Caco-2 (cell line): ENCODE results near the gene RASL11B. TPM values are rescaled to one million over a fixed set of nuclear protein-coding genes. Genes with fewer than 3 reads are reported as not detected.

Experiments
- BruUV-seq: library from RNA; stranded (reverse); fragments of 400-500 nt; replicated peaks from 2 replicates; lab custom pipeline; 2021; lab: Mats Ljungman, UMichigan
- CTCF ChIA-PET: fragments of 300-600 bp; sonication (Branson Sonifier 250); formaldehyde crosslinking; loops from one replicate; lab custom pipeline; 2022; ENCODE audit warnings: antibody characterized with exemption; lab: Charles Lee
- POLR2A ChIA-PET: fragments of 300-600 bp; sonication (Branson Sonifier 250); formaldehyde crosslinking; loops from one replicate; lab custom pipeline; 2022; ENCODE audit warnings: antibody characterized with exemption; lab: Charles Lee
- DNase-seq, 2 experiments: peaks; one replicate each; pipeline versions ENCODE4 v3.0.0 to v3.0.0-alpha.2; 2020 to 2022
- H3K27me3 ChIP-seq: replicated peaks from 2 replicates; pipeline ENCODE4 v1.6.0; 2011; ENCODE audit warnings: low read length; ENCODE audit not compliant: control insufficient read depth, insufficient read depth
- H3K36me3 ChIP-seq: 2 replicates; pipeline ENCODE4 v1.5.1; 2011; ENCODE audit warnings: low read length; ENCODE audit not compliant: control insufficient read depth, insufficient read depth
- H3K4me1 ChIP-seq: fragments of 250-450 bp; sonication (Bioruptor Pico); 2 replicates; pipeline ENCODE4 v1.5.1; 2020; ENCODE audit warnings: mild to moderate bottlenecking
- H3K4me3 ChIP-seq: 2 replicates; pipeline ENCODE4 v1.5.1; 2011; ENCODE audit warnings: low read depth, mild to moderate bottlenecking, control low read depth, low read length
- H3K9me3 ChIP-seq: fragments of 250-450 bp; sonication (Bioruptor Pico); 2 replicates; pipeline ENCODE4 v1.5.1; 2020; ENCODE audit warnings: mild to moderate bottlenecking, moderate library complexity
- H3K27ac Mint-ChIP-seq: one replicate; pipeline ENCODE4 v1.8.0; 2022; ENCODE audit warnings: mixed read lengths; ENCODE audit not compliant: unreplicated experiment
- H3K27me3 Mint-ChIP-seq: one replicate; pipeline ENCODE4 v1.8.0; 2022; ENCODE audit warnings: mixed read lengths; ENCODE audit not compliant: insufficient read depth, unreplicated experiment
- H3K36me3 Mint-ChIP-seq: one replicate; pipeline ENCODE4 v1.8.0; 2022; ENCODE audit warnings: mild to moderate bottlenecking, mixed read lengths; ENCODE audit not compliant: insufficient read depth, unreplicated experiment
- H3K4me1 Mint-ChIP-seq: one replicate; pipeline ENCODE4 v1.8.0; 2022; ENCODE audit warnings: low read depth, mixed read lengths; ENCODE audit not compliant: unreplicated experiment
- H3K4me3 Mint-ChIP-seq: one replicate; pipeline ENCODE4 v1.8.0; 2022; ENCODE audit warnings: mild to moderate bottlenecking, moderate library complexity, mixed read lengths; ENCODE audit not compliant: unreplicated experiment
- H3K9me3 Mint-ChIP-seq: one replicate; pipeline ENCODE4 v1.8.0; 2022; ENCODE audit warnings: mixed read lengths; ENCODE audit not compliant: unreplicated experiment
- CTCF ChIP-seq, 2 experiments: fragments of 200-600 bp in 1 of 2; IDR thresholded peaks; 1 replicate in 1 of 2; 2 replicates in 1 of 2; pipeline versions ENCODE4 v1.5.1 to v1.8.0; 2011 to 2022; ENCODE audit warnings: antibody characterized with exemption in 1 of 2, control low read depth in 1 of 2, inconsistent platforms in 1 of 2, low read depth in 1 of 2, low read length in 1 of 2, mild to moderate bottlenecking in 1 of 2, moderate library complexity in 1 of 2; ENCODE audit not compliant: insufficient read depth in 1 of 2, severe bottlenecking in 1 of 2, unreplicated experiment in 1 of 2
- intact Hi-C: fragments of 100-400 bp; cut with micrococcal nuclease; formaldehyde crosslinking; loops from one replicate; pipeline ENCODE4 v1.10.0; 2022; ENCODE audit not compliant: unreplicated experiment
- total RNA-seq: library from RNA; stranded (reverse); gene quantifications from 2 replicates; pipeline ENCODE4 v1.2.3, GENCODE V29; 2022

Gene RASL11B
- total RNA-seq, 1 experiment from 2014 or later = 23.3 TPM

GRCh38 chr4:52912608-52913007 is 50.5 kb downstream of the RASL11B start:
- peak overlapping the region; percentile 96 for H3K27ac Mint-ChIP-seq
- CTCF ChIA-PET = no interaction called here

GRCh38 chr4:52914051-52914605 is 52.0 kb downstream of the RASL11B start:
- TF ChIP-seq CTCF (IDR thresholded peaks at IDR 0.05; ENCODE audit: insufficient read depth in 1 of 2, low read depth in 1 of 2, low read length in 1 of 2, severe bottlenecking in 1 of 2, unreplicated experiment in 1 of 2) = no peak
- H3K9me3 Mint-ChIP-seq = no peaks in the 10 kb centered on the region
- no peak overlapping the region for H3K4me3 ChIP-seq
- H3K4me1 Mint-ChIP-seq = peaks cover 25% of the 10 kb centered on the region
- no peaks in the 10 kb centered on the region for H3K36me3 ChIP-seq
- H3K27me3 Mint-ChIP-seq = no peaks in the 10 kb centered on the region
- intact Hi-C loops = loop anchor here (2.0 to 5.0 kb wide), 5 partner anchors 41 to 327 kb away; partner anchors contain the start of gene RASL11B
- H3K27me3 ChIP-seq = no peaks in the 10 kb centered on the region
- H3K4me1 ChIP-seq = peaks cover 42% of the 10 kb centered on the region
- DNase-seq = peak; percentile 50 to 61
- peak overlapping the region; percentile 96 for H3K27ac Mint-ChIP-seq
- peak overlapping the region; percentile 30 for H3K4me3 Mint-ChIP-seq
- no peaks in the 10 kb centered on the region for H3K9me3 ChIP-seq
- ChIA-PET POLR2A (interaction anchor here (0.5 to 1.7 kb wide), 4 partner anchors 50 to 202 kb away, joined by 3 to 7 read pairs (median 4); no protein-coding TSS in a partner anchor), CTCF (interaction anchor here (0.9 kb wide), 1 partner anchor 326 kb away, joined by 4 read pairs; no protein-coding TSS in a partner anchor)
- H3K36me3 Mint-ChIP-seq = no peaks in the 10 kb centered on the region
- TSS peak; percentile 96 for BruUV-seq

More at GRCh38 chr4:52912608-52913007, 50.5 kb downstream of the RASL11B start:
- Histone ChIP-seq H3K4me3 (no peak overlapping the region), H3K4me1 (peaks cover 50% of the 10 kb centered on the region), H3K36me3 (no peaks in the 10 kb centered on the region), H3K27me3 (no peaks in the 10 kb centered on the region), H3K9me3 (no peaks in the 10 kb centered on the region)
- POLR2A ChIA-PET = no interaction called here
- Mint-ChIP-seq H3K4me3 (no peak overlapping the region), H3K27me3 (no peaks in the 10 kb centered on the region), H3K4me1 (peaks cover 25% of the 10 kb centered on the region), H3K36me3 (no peaks in the 10 kb centered on the region), H3K9me3 (no peaks in the 10 kb centered on the region)
- intact Hi-C loops = loop anchor here (5.0 kb wide), 3 partner anchors 50 to 325 kb away; partner anchors contain the start of gene RASL11B
- DNase-seq = no peak
- TF ChIP-seq CTCF (IDR thresholded peaks at IDR 0.05; ENCODE audit: insufficient read depth in 1 of 2, low read depth in 1 of 2, low read length in 1 of 2, severe bottlenecking in 1 of 2, unreplicated experiment in 1 of 2) = no peak
- no TSS peak for BruUV-seq

DNA sequence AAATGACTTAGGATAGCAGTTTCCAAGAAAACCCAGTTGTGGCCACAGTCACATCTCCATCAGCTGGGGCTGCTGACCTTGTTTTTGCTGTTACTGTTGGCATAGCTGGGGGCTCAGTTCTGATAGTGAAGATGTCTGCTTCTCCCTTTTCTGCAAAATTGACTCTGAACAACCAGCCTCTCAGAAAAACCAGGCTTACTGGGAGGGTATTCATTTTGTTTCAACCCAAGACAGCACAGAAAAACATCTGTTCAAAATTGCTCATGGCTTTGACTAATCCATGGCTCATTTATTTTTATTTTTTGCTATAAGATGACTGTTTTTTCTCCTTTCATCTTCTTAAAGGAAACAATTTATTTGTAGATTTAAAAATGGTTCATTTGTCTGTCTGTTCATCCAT is 53.1 kb downstream of the RASL11B start:
- H3K4me1 ChIP-seq = peaks cover 42% of the 10 kb centered on the region
- Mint-ChIP-seq H3K4me3 (no peak overlapping the region), H3K9me3 (no peaks in the 10 kb centered on the region), H3K36me3 (no peaks in the 10 kb centered on the region), H3K4me1 (peaks cover 25% of the 10 kb centered on the region), H3K27me3 (no peaks in the 10 kb centered on the region), H3K27ac (peak overlapping the region; percentile 96)
- POLR2A ChIA-PET = interaction anchor here (1.7 kb wide), 1 partner anchor 203 kb away, joined by 7 read pairs; no protein-coding TSS in a partner anchor
- no peak for DNase-seq
- H3K36me3 ChIP-seq = no peaks in the 10 kb centered on the region
- no peak for TF ChIP-seq CTCF (IDR thresholded peaks at IDR 0.05; ENCODE audit: insufficient read depth in 1 of 2, low read depth in 1 of 2, low read length in 1 of 2, severe bottlenecking in 1 of 2, unreplicated experiment in 1 of 2)
- H3K27me3 ChIP-seq = no peaks in the 10 kb centered on the region
- CTCF ChIA-PET = no interaction called here
- no TSS peak for BruUV-seq
- no peaks in the 10 kb centered on the region for H3K9me3 ChIP-seq
- H3K4me3 ChIP-seq = no peak overlapping the region
- intact Hi-C loops = loop anchor here (2.0 kb wide), 2 partner anchors 40 to 68 kb away; no protein-coding TSS in a partner anchor
